PC-3 (cell line): ENCODE data around the gene ANKFN1. TPM values are rescaled to one million over a fixed set of nuclear protein-coding genes. Genes with fewer than 3 reads are reported as not detected.

Experiments
- ATAC-seq: fragments of 200-7000 bp; cut with Tn5 transposase; 2 replicates; pipeline ENCODE4 v1.9.1; 2020; ENCODE audit warnings: mild to moderate bottlenecking, moderate library complexity
- BruUV-seq: library from RNA; stranded (reverse); fragments of 400-500 nt; replicated peaks from 2 replicates; lab custom pipeline; 2021; lab: Mats Ljungman, UMichigan
- CTCF ChIA-PET: fragments of 300-600 bp; sonication (Branson Sonifier 250); formaldehyde crosslinking; loops from one replicate; lab custom pipeline; 2022; ENCODE audit warnings: antibody characterized with exemption; lab: Charles Lee
- POLR2A ChIA-PET: fragments of 300-600 bp; sonication (Branson Sonifier 250); formaldehyde crosslinking; loops from one replicate; lab custom pipeline; 2022; ENCODE audit warnings: antibody characterized with exemption; ENCODE audit not compliant: unreplicated experiment; lab: Charles Lee
- DNase-seq: peaks from one replicate; pipeline ENCODE4 v3.0.0-alpha.2; 2015
- H2AFZ ChIP-seq: fragments of 300-600 bp; sonication (generic); 2 replicates; pipeline ENCODE4 v1.6.0; 2016; ENCODE audit warnings: antibody characterized with exemption, low read length
- H3F3A ChIP-seq: fragments of 300-600 bp; sonication (generic); one replicate; pipeline ENCODE4 v1.6.0; 2017; ENCODE audit warnings: antibody characterized with exemption, low read length, control low read depth, mild to moderate bottlenecking; ENCODE audit not compliant: unreplicated experiment
- H3K27ac ChIP-seq: fragments of 300-600 bp; sonication (generic); 2 replicates; pipeline ENCODE4 v1.5.1; 2016; ENCODE audit warnings: mild to moderate bottlenecking, low read length
- H3K27me3 ChIP-seq: fragments of 300-600 bp; sonication (generic); 2 replicates; pipeline ENCODE4 v1.6.1; 2016; ENCODE audit warnings: low read length, mixed read lengths
- H3K36me3 ChIP-seq: fragments of 300-600 bp; sonication (generic); 2 replicates; pipeline ENCODE4 v1.6.1; 2016; ENCODE audit warnings: low read depth, mixed run types, low read length, mixed read lengths
- H3K4me1 ChIP-seq: fragments of 300-600 bp; sonication (generic); 2 replicates; pipeline ENCODE4 v1.5.1; 2016; ENCODE audit warnings: low read length; ENCODE audit not compliant: insufficient read depth
- H3K4me2 ChIP-seq: fragments of 300-600 bp; sonication (generic); 2 replicates; pipeline ENCODE4 v1.6.0; 2016; ENCODE audit warnings: low read length
- H3K4me3 ChIP-seq: fragments of 300-600 bp; sonication (generic); 2 replicates; pipeline ENCODE4 v1.5.1; 2016; ENCODE audit warnings: mild to moderate bottlenecking, low read length, mixed read lengths
- H3K79me2 ChIP-seq: fragments of 300-600 bp; sonication (generic); 2 replicates; pipeline ENCODE4 v1.6.1; 2017; ENCODE audit warnings: low read length, mixed read lengths
- H3K9ac ChIP-seq: fragments of 300-600 bp; sonication (generic); 2 replicates; pipeline ENCODE4 v1.6.0; 2016; ENCODE audit warnings: mild to moderate bottlenecking, low read length
- H3K9me2 ChIP-seq: fragments of 300-600 bp; sonication (generic); replicated peaks from 2 replicates; pipeline ENCODE4 v1.6.1; 2016; ENCODE audit warnings: mixed run types, low read length, mixed read lengths
- H3K9me3 ChIP-seq: fragments of 300-600 bp; sonication (generic); 2 replicates; pipeline ENCODE4 v1.6.1; 2016; ENCODE audit warnings: low read length, mixed read lengths
- H4K20me1 ChIP-seq: fragments of 300-600 bp; sonication (generic); 2 replicates; pipeline ENCODE4 v1.6.1; 2016; ENCODE audit warnings: low read length, mixed read lengths
- CTCF ChIP-seq: fragments of 300-600 bp; sonication (generic); conservative IDR thresholded peaks from 2 replicates; pipeline ENCODE4 v1.5.1; 2017; ENCODE audit warnings: antibody characterized with exemption, low read depth, mild to moderate bottlenecking, low read length
- EZH2 ChIP-seq: fragments of 300-600 bp; sonication (generic); IDR thresholded peaks from one replicate; pipeline ENCODE4 v1.6.1; 2017; ENCODE audit warnings: antibody characterized with exemption, mild to moderate bottlenecking, low read length; ENCODE audit not compliant: unreplicated experiment
- EZH2phosphoT487 ChIP-seq: fragments of 300-600 bp; sonication (generic); IDR thresholded peaks from 2 replicates; pipeline ENCODE4 v1.6.1; 2018; ENCODE audit warnings: mild to moderate bottlenecking, antibody characterized with exemption, low read length, borderline replicate concordance
- intact Hi-C: fragments of 100-400 bp; cut with micrococcal nuclease; formaldehyde crosslinking; loops from 2 replicates; pipeline ENCODE4 v1.9.0; 2023
- total RNA-seq: library from RNA; depleted of rRNA; stranded (reverse); fragments of >200 nt; gene quantifications from 2 replicates; pipeline ENCODE4 v1.2.3, GENCODE V29; 2014

ANKFN1 gene
- total RNA-seq, 1 experiment from 2014 or later, result not detected

GRCh38 chr17:56130026-56130425 is 23.2 kb upstream of the ANKFN1 start:
- Histone ChIP-seq H3K36me3 (no peaks in the 10 kb centered on the region), H3K4me3 (no peak overlapping the region), H3K9me2 (no peaks in the 10 kb centered on the region), H3K4me1 (no peaks in the 10 kb centered on the region), H3F3A (no peaks in the 10 kb centered on the region), H3K79me2 (no peaks in the 10 kb centered on the region), H4K20me1 (no peaks in the 10 kb centered on the region), H3K27me3 (peaks cover 50% of the 10 kb centered on the region), H2AFZ (no peak overlapping the region), H3K4me2 (no peak overlapping the region), H3K9me3 (no peaks in the 10 kb centered on the region), H3K9ac (no peak overlapping the region), H3K27ac (no peak overlapping the region)
- intact Hi-C loops, result no loop called here
- BruUV-seq, result no TSS peak
- POLR2A ChIA-PET, result no interaction called here
- CTCF ChIA-PET, result no interaction called here
- TF ChIP-seq EZH2, result no peak
- TF ChIP-seq CTCF, result no peak
- no peak for TF ChIP-seq EZH2phosphoT487
- no peak for ATAC-seq
- DNase-seq, result no peak

GRCh38 chr17:56130631-56131030 is 22.6 kb upstream of the ANKFN1 start:
- Histone ChIP-seq H3K4me1 (no peaks in the 10 kb centered on the region), H3K27ac (no peak overlapping the region), H3K9ac (no peak overlapping the region), H2AFZ (no peak overlapping the region), H3K4me3 (no peak overlapping the region), H3F3A (no peaks in the 10 kb centered on the region), H3K36me3 (no peaks in the 10 kb centered on the region), H3K9me2 (no peaks in the 10 kb centered on the region), H3K4me2 (no peak overlapping the region), H4K20me1 (no peaks in the 10 kb centered on the region), H3K9me3 (no peaks in the 10 kb centered on the region), H3K27me3 (peaks cover 50% of the 10 kb centered on the region), H3K79me2 (no peaks in the 10 kb centered on the region)
- TF ChIP-seq EZH2phosphoT487 (no peak), CTCF (no peak), EZH2 (no peak)
- CTCF ChIA-PET, result no interaction called here
- ATAC-seq (no peak), DNase-seq (no peak)
- POLR2A ChIA-PET, result no interaction called here
- no TSS peak for BruUV-seq
- intact Hi-C loops, result no loop called here

GRCh38 chr17:56131431-56131830 is 21.8 kb upstream of the ANKFN1 start:
- no peak overlapping the region for H2AFZ ChIP-seq

More at GRCh38 chr17:56131431-56131830, 21.8 kb upstream of the ANKFN1 start:
- ChIA-PET CTCF (no interaction called here), POLR2A (interaction anchor here (0.5 kb wide), 1 partner anchor 32 kb away, joined by 3 read pairs; no protein-coding TSS in a partner anchor)
- H3K36me3 ChIP-seq, result no peaks in the 10 kb centered on the region
- H3K9me2 ChIP-seq, result no peaks in the 10 kb centered on the region
- H3K4me3 ChIP-seq, result no peak overlapping the region
- no peak for TF ChIP-seq EZH2
- TF ChIP-seq EZH2phosphoT487, result no peak
- TF ChIP-seq CTCF, result no peak
- no peaks in the 10 kb centered on the region for H3K79me2 ChIP-seq
- H3K27me3 ChIP-seq, result peaks cover 50% of the 10 kb centered on the region
- no peak for ATAC-seq
- H3K27ac ChIP-seq, result no peak overlapping the region
- H3F3A ChIP-seq, result no peaks in the 10 kb centered on the region
- intact Hi-C loops, result no loop called here
- no peaks in the 10 kb centered on the region for H3K4me1 ChIP-seq
- H4K20me1 ChIP-seq, result no peaks in the 10 kb centered on the region
- no peak for DNase-seq
- H3K4me2 ChIP-seq, result no peak overlapping the region
- no TSS peak for BruUV-seq
- no peak overlapping the region for H3K9ac ChIP-seq
- no peaks in the 10 kb centered on the region for H3K9me3 ChIP-seq
